ENCODE measurements around the gene UBE4A. TPM values are rescaled to one million over a fixed set of nuclear protein-coding genes. Genes with fewer than 3 reads are reported as not detected.

The UBE4A gene
- polyA plus RNA-seq, 12 donors, result 20.3 to 160 (median 25.9) TPM

DNA sequence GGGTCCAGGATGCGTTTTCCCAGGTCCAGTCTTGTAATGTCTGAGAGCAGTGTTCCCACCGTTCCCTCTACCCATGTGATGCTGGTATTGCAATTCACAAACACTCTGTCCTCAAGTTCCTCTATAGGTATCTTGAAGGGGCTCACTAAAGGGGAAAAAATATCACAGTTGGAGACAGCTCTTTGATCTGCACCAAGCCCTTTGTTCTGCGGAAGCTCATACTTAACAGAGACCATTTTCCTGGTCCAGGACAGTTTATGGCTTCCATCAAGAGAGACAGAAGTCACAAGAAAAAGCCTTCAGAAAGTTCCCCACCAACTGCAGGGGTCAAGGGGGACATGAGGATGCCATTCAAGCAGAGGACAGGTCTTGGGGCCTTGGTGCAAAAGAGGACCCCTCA, 19.0 kb upstream of the UBE4A start:
- no peak for DNase-seq

DNA sequence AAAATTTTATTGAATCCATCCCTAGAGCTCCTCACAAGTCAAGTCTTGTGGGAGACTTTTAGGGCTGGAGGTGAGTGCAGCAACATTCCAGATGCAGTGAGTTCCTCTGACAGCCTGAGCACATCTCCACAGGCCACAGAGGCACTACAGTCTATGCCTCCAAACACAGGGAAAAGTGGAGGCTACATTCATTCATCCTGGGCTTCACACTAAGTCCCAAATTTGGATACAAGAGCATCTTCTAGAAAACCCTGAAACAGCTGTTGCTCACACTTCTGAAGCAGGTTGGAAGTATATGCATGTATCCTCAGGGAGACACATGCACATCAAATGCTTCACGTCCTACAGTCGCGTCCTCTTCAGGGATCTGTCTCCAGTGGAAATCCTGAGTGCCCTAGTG, 18.1 kb upstream of the UBE4A start:
- no peak for DNase-seq

GRCh38 chr11:118341815-118342489, 17.4 kb upstream of the UBE4A start:
- DNase-seq, result no peak

DNA sequence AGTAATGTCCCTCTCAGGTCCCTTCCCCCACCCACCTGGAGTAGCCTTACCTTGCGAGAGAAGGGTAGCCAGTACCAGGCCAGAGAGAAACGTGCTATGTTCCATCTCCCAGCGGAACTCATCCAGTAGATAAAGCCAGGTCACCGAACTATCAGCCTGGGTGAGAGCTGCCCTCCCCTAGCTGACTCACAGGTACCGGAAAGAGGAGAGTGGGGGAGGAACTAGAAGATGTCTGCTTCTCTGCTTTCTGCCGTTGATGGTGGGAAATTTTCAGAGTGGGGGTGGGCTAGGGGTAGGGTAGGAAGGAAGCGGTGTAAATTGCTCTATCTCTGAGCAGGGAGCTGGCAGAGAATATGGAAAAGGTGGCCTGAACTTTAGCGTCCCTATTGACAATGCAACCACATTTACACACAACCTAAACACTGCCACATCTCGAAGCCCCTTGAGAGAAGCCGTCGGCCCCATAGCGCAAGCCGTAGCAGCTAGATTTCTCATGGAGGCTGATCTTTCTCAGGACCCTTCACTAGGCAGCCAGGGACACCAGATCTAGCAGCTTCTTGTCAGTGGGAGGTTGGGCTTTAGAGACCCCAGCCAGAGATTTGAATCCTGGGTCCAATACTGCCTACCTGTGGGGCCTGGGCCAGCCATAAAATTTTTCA, 16.8 kb upstream of the UBE4A start, which contains the start of gene CD3D:
Gene CD3D (minus strand): TSS at position 203 of the 659 bp plus-strand sequence. CDS start 98 bp downstream, at position 105.
- no peak for DNase-seq

GRCh38 chr11:118343248-118343647, 16.2 kb upstream of the UBE4A start:
- DNase-seq, result no peak

DNA sequence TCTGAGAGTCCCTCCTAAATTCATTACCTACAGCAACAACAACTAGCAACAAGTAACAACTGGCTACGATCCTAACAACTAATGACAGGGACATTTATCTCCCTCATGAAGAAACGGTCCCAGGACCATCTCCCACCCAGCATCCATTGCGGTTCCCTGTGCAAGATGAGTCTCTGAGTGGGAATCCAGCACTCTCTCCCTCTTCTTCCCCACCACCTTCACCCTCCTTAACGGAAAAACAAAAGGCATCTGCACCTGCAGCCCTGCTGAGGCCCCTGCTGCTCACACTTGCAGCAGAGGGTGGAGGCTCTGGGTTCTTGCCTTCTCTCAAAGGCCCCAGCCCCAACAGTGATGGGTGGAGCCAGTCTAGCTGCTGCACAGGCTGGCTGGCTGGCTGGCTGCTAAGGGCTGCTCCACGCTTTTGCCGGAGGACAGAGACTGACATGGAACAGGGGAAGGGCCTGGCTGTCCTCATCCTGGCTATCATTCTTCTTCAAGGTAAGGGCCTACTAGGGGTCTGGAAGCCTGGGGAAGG, 15.4 kb upstream of the UBE4A start, which contains the start of gene CD3G:
Gene CD3G (plus strand): TSS at position 364 of the 535 bp plus-strand sequence. CDS start 80 bp downstream, at position 444.
- no peak for DNase-seq

GRCh38 chr11:118349475-118349874, 9.9 kb upstream of the UBE4A start:
- no peak for DNase-seq

- peak; percentile 23 for DNase-seq
Observed at GRCh38 chr11:118353084-118353710, 6.2 kb upstream of the UBE4A start.

GRCh38 chr11:118358071-118358470, 1.3 kb upstream of the UBE4A start:
- no peak for DNase-seq

DNA sequence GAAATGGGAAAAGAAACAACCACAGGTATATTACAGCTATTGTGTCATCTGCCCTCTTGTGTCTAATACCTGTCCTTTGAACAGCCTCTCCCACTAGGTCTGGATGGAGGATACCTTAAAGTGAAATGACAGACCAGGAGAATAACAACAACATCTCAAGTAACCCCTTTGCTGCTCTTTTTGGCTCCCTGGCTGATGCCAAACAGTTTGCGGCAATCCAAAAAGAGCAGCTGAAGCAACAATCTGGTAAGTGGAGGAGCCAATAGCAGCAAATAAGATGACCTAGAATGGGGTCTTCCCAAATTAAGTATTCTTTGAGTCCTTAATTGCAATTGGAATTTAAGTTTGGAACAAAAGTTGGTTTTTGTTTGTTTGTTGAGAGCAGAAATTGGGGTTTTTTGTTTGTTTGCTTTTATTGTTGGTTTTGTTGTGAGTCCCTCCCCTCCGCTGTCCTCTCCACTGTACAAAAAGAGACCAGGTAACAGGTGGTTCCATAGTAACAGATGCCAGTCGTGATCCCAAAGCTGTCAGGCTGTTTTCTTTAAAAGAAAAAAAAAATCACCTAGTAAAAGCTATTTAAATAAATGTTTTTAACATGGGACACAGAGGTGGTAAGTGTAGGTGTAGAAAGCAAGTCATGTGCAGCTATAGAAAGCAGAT, 5.7 kb downstream of the UBE4A start:
- no peak for DNase-seq

- no peak for DNase-seq
Observed at GRCh38 chr11:118366287-118366686, 6.9 kb downstream of the UBE4A start.

DNA sequence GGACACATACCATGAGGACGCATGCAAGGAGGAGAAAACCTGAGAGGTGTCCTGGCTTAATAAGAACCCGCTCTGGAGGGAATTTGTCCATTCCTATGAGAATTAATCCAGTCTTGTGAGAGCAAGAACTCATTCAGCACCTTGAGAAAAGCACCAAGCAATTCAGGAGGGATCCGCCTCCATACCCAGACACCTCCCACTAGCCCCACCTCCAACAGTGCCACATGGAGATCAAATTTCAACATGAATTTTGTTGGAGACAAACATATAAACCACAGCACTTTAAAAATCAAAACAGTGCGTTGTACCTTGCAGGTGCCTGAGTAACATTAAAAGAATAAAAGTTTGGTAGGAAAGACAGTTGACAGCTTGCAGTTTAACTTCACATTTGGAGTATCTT, 11.4 kb downstream of the UBE4A start:
- no peak for DNase-seq

DNA sequence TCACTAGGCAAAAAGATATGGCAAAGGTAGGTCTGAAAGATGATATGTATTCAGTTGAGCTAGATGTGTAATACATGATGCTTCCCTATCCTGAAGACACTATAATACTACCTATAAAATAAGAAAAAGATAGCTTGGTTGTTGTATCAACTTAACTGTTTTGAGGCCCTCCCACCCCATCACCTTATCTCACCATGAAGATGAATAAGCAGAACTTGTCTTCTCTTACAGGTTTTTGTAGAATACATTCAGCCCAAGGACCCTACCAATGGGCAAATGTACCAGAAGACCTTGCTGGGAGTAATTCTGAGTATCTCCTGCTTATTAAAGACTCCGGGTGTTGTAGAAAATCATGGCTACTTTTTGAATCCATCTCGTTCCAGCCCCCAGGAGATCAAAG, 13.9 kb downstream of the UBE4A start:
- no peak for DNase-seq

DNA sequence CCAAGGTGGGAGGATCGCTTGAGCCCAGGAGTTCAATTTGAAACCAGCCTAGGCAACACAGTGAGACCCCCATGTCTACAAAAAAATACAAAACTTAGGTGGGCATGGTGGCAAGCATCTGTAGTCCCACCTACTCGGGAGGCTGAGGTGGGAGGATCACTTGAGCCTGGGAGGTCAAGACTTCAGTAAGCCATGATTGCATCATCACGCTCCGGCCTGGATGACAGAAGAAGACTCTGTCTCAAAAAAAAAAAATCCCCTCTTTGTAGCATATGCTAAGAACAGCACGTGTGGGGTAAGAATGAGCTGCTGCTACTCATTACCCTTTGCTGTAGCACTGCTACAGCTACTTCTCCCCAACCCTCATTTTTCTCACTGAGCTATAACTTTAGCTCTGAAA, 14.5 kb downstream of the UBE4A start:
- DNase-seq, result no peak

GRCh38 chr11:118374729-118375128, 15.3 kb downstream of the UBE4A start:
- DNase-seq, result no peak

- no peak for DNase-seq
Observed at GRCh38 chr11:118375978-118376377, 16.6 kb downstream of the UBE4A start.

GRCh38 chr11:118379497-118379896, 20.1 kb downstream of the UBE4A start:
- DNase-seq, result no peak

GRCh38 chr11:118380571-118380970, 21.2 kb downstream of the UBE4A start:
- DNase-seq, result no peak

DNA sequence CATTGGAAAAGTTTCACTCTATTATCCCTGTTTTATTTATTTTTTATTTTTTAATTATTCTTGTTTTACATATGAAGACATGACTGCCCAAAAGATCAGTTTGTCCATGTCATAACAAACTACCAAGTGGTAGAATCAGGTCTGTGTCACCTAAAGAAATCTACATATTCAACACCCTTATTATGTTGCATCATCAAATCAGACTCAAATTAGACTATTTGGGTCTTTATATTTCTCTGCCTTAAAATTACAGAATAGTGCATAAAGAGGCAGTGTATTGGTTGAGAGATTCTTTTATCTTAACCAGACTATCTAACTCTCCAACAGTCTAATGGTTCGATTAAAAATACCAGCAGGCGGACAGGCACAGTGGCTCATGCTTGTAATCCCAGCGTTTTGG, 23.6 kb downstream of the UBE4A start:
- DNase-seq, result no peak

GRCh38 chr11:118383657-118384056, 24.3 kb downstream of the UBE4A start:
- DNase-seq, result no peak

- DNase-seq, result no peak
Observed at GRCh38 chr11:118396097-118396501, 36.7 kb downstream of the UBE4A start.

- DNase-seq, result no peak
Observed at GRCh38 chr11:118397448-118397847, 38.0 kb downstream of the UBE4A start.
